Keratinocyte (primary cell): ENCODE results near the gene GLIPR1. TPM values are rescaled to one million over a fixed set of nuclear protein-coding genes. Genes with fewer than 3 reads are reported as not detected.
"Not testable (repeated sequence)": the region's sequence is repeated elsewhere in the genome, so short reads cannot be mapped to it uniquely, and the experiment has no call there.

Experiments used
- DNase-seq: peaks from one replicate; pipeline ENCODE4 v3.0.0-alpha.2; 2011; ENCODE audit warnings: low read depth, missing footprints, low spot score
- FAIRE-seq: peaks from 2 replicates; lab custom pipeline; 2011; peaks lifted over from hg19 to GRCh38; lab: Jason Lieb, UNC
- H2AFZ ChIP-seq: 2 replicates; pipeline ENCODE4 v1.6.0; 2012; ENCODE audit warnings: low read length, control low read depth, inconsistent platforms; ENCODE audit not compliant: control insufficient read depth
- H3K27ac ChIP-seq: 2 replicates; pipeline ENCODE4 v1.5.1; 2011; ENCODE audit warnings: low read length; ENCODE audit not compliant: control insufficient read depth, insufficient read depth
- H3K27me3 ChIP-seq: 3 replicates; pipeline ENCODE4 v1.6.0; 2011; ENCODE audit warnings: low read length; ENCODE audit not compliant: control insufficient read depth, insufficient read depth; ENCODE audit errors: extremely low read depth
- H3K36me3 ChIP-seq, 2 experiments: 2 replicates in 1 of 2; 3 replicates in 1 of 2; pipeline ENCODE4 v1.5.1; 2011; ENCODE audit warnings: low read length in 2 of 2, mild to moderate bottlenecking in 1 of 2; ENCODE audit not compliant: control insufficient read depth in 2 of 2, insufficient read depth in 2 of 2; ENCODE audit errors: extremely low read depth in 1 of 2
- H3K4me1 ChIP-seq: 3 replicates; pipeline ENCODE4 v1.5.1; 2011; ENCODE audit warnings: low read length; ENCODE audit not compliant: control insufficient read depth, insufficient read depth; ENCODE audit errors: extremely low read depth
- H3K4me2 ChIP-seq: 3 replicates; pipeline ENCODE4 v1.6.0; 2011; ENCODE audit warnings: low read depth, low read length; ENCODE audit not compliant: control insufficient read depth, insufficient read depth; ENCODE audit errors: extremely low read depth
- H3K4me3 ChIP-seq, 3 experiments: fragments of 200-600 bp in 1 of 3; sonication (generic) in 1 of 3; 2 replicates in 2 of 3; 3 replicates in 1 of 3; pipeline ENCODE4 v1.5.1; 2011 to 2016; ENCODE audit warnings: low read length in 3 of 3, mild to moderate bottlenecking in 3 of 3, control low read depth in 2 of 3, inconsistent platforms in 1 of 3, low read depth in 1 of 3, mixed read lengths in 1 of 3, mixed run types in 1 of 3, moderate library complexity in 1 of 3; ENCODE audit not compliant: control insufficient read depth in 2 of 3, insufficient read depth in 2 of 3; ENCODE audit errors: extremely low read depth in 1 of 3
- H3K79me2 ChIP-seq: 2 replicates; pipeline ENCODE4 v1.6.0; 2012; ENCODE audit warnings: low read length; ENCODE audit not compliant: control insufficient read depth, insufficient read depth
- H3K9ac ChIP-seq: 3 replicates; pipeline ENCODE4 v1.6.0; 2011; ENCODE audit warnings: low read length; ENCODE audit not compliant: control insufficient read depth, insufficient read depth; ENCODE audit errors: extremely low read depth
- H3K9me1 ChIP-seq: 3 replicates; pipeline ENCODE4 v1.6.0; 2011; ENCODE audit warnings: low read length; ENCODE audit not compliant: control insufficient read depth, insufficient read depth; ENCODE audit errors: extremely low read depth
- H3K9me3 ChIP-seq: 2 replicates; pipeline ENCODE4 v1.5.1; 2012; ENCODE audit warnings: low read depth, low read length; ENCODE audit not compliant: control insufficient read depth
- H4K20me1 ChIP-seq: 3 replicates; pipeline ENCODE4 v1.6.0; 2011; ENCODE audit warnings: low read length; ENCODE audit not compliant: control insufficient read depth, insufficient read depth; ENCODE audit errors: extremely low read depth
- EZH2 ChIP-seq: IDR thresholded peaks from one replicate; pipeline ENCODE4 v1.6.1; 2012; ENCODE audit warnings: inconsistent platforms, mild to moderate bottlenecking, low read length, moderate library complexity
- dilution Hi-C: fragments of 300-500 bp; cut with MboI; formaldehyde crosslinking; loops from one replicate; pipeline ENCODE4 v1.7.0; 2020; ENCODE audit warnings: low sequenced_read_pairs; ENCODE audit not compliant: extremely low pct_ligation_motif_present
- polyA plus RNA-seq, 5 experiments: library from polyadenylated mRNA; depleted of rRNA in 3 of 5; stranded (reverse) in 3 of 5; stranded (forward) in 1 of 5; unstranded in 1 of 5; fragments of >200 nt; gene quantifications; 1 replicate in 1 of 5; 2 replicates in 3 of 5; 3 replicates in 1 of 5; pipeline versions ENCODE4 v1.2.1 to v1.2.3, GENCODE V29; 2011 to 2012; ENCODE audit warnings: missing spikeins in 2 of 5, low read depth in 1 of 5, low replicate concordance in 1 of 5
- TF ChIP-seq, protein P1 (sequence below), 3 experiments: IDR thresholded peaks in 1 of 3; conservative IDR thresholded peaks in 1 of 3; optimal IDR thresholded peaks in 1 of 3; 2 replicates in 2 of 3; 3 replicates in 1 of 3; pipeline versions ENCODE3 to v1.5.1; 2011; ENCODE audit warnings: low read length in 3 of 3, mild to moderate bottlenecking in 3 of 3, moderate library complexity in 2 of 3, control low read depth in 1 of 3, inconsistent platforms in 1 of 3; ENCODE audit not compliant: insufficient read depth in 2 of 3; ENCODE audit errors: extremely low read depth in 1 of 3

The GLIPR1 gene
- polyA plus RNA-seq, 1 donor (not counting 4 experiments of a cell fraction or from before 2014, with no cell fraction given) = 10.2 TPM

DNA sequence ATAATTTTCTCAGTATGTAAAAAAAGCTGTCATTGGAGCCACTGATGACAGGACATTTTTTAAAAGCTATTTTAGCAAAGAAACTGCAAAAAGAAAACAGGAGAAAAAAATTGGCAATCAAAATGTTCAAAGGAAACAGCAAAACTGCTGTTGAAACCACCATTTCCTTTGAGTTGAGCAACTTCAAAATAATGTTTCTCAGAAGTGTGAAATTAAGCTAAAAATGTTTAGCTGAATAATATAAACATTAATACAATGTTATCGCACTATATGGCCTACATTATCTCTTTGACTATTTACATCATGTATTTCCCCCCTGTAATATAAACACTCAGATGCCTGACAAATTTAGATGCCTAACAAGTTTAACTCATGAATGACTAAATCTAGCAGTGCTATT, 23.4 kb upstream of the GLIPR1 start:
- dilution Hi-C loops = no loop called here
- H3K27me3 ChIP-seq = no peaks in the 10 kb centered on the region
- H3K36me3 ChIP-seq = no peaks in the 10 kb centered on the region
- DNase-seq = no peak
- TF ChIP-seq, protein P1, sequence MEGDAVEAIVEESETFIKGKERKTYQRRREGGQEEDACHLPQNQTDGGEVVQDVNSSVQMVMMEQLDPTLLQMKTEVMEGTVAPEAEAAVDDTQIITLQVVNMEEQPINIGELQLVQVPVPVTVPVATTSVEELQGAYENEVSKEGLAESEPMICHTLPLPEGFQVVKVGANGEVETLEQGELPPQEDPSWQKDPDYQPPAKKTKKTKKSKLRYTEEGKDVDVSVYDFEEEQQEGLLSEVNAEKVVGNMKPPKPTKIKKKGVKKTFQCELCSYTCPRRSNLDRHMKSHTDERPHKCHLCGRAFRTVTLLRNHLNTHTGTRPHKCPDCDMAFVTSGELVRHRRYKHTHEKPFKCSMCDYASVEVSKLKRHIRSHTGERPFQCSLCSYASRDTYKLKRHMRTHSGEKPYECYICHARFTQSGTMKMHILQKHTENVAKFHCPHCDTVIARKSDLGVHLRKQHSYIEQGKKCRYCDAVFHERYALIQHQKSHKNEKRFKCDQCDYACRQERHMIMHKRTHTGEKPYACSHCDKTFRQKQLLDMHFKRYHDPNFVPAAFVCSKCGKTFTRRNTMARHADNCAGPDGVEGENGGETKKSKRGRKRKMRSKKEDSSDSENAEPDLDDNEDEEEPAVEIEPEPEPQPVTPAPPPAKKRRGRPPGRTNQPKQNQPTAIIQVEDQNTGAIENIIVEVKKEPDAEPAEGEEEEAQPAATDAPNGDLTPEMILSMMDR (optimal IDR thresholded peaks at IDR 0.05 in 1 of 3, IDR thresholded peaks at IDR 0.05 in 1 of 3, conservative IDR thresholded peaks at IDR 0.05 in 1 of 3; ENCODE audit: extremely low read depth in 1 of 3, insufficient read depth in 2 of 3, low read length in 3 of 3) = no peak
- no peak for TF ChIP-seq EZH2
- H3K4me1 ChIP-seq = no peaks in the 10 kb centered on the region
- H3K4me2 ChIP-seq = no peak overlapping the region
- peaks cover 2% of the 10 kb centered on the region for H3K9me3 ChIP-seq
- H3K9me1 ChIP-seq = no peaks in the 10 kb centered on the region
- no peaks in the 10 kb centered on the region for H3K79me2 ChIP-seq
- H4K20me1 ChIP-seq = no peaks in the 10 kb centered on the region
- no peak overlapping the region for H3K27ac ChIP-seq
- H3K4me3 ChIP-seq = no peak overlapping the region
- no peak for FAIRE-seq
- H3K9ac ChIP-seq = no peak overlapping the region
- no peak overlapping the region for H2AFZ ChIP-seq

DNA sequence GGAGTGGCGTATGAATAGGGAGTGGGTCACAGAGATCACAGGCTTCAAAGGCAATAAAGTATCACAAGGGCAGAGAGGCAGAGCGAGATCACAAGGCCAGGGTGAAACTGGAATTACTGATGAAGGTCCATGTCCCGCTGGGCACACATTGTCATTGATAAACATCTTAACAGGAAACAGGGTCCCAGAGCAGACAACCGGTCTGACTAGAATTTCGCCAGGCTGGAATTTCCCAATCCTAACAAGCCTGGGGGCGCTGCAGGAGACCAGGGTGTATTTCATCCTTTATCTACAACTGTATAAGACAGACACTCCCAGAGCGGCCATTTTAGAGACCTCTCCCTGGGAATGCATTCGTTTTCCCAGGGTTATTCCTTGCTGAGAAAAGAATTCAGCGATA, 22.7 kb upstream of the GLIPR1 start:
- FAIRE-seq, DNase-seq, H3K9me3 ChIP-seq, H3K27me3 ChIP-seq, H3K27ac ChIP-seq, H3K4me1 ChIP-seq, H3K4me3 ChIP-seq, H3K4me2 ChIP-seq, H2AFZ ChIP-seq, dilution Hi-C loops, H3K36me3 ChIP-seq, H4K20me1 ChIP-seq, H3K9me1 ChIP-seq, H3K79me2 ChIP-seq, H3K9ac ChIP-seq: not testable (repeated sequence)

DNA sequence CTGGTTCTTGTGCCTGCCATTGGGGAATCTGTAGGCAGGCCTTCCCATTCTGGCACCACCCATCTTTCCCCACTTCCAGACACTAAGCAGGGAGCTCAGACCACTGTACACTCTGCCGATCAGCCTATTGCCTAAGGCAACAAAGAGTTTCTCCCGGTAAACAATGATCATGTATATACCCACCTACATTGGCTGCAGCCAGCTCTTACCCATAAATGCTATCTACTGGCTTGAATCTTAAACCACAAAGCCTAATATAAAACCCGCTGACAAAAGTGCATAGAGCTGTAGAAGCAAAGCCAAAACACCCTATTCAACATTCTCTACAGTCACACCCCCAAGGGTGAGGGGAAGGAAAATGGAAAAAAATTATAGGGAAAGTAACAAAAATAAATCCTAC, 20.8 kb upstream of the GLIPR1 start:
- H3K9me1 ChIP-seq = no peaks in the 10 kb centered on the region
- H3K4me1 ChIP-seq = no peaks in the 10 kb centered on the region
- H3K9me3 ChIP-seq = peaks cover 2% of the 10 kb centered on the region
- no peaks in the 10 kb centered on the region for H3K27me3 ChIP-seq
- H3K79me2 ChIP-seq = no peaks in the 10 kb centered on the region
- dilution Hi-C loops = no loop called here
- TF ChIP-seq, protein P1 (optimal IDR thresholded peaks at IDR 0.05 in 1 of 3, IDR thresholded peaks at IDR 0.05 in 1 of 3, conservative IDR thresholded peaks at IDR 0.05 in 1 of 3; ENCODE audit: extremely low read depth in 1 of 3, insufficient read depth in 2 of 3, low read length in 3 of 3) = no peak
- no peak for TF ChIP-seq EZH2
- H4K20me1 ChIP-seq = no peaks in the 10 kb centered on the region
- H3K9ac ChIP-seq = no peak overlapping the region
- no peak overlapping the region for H2AFZ ChIP-seq
- H3K36me3 ChIP-seq = no peaks in the 10 kb centered on the region
- no peak overlapping the region for H3K4me2 ChIP-seq
- DNase-seq (no peak), FAIRE-seq (no peak)
- no peak overlapping the region for H3K27ac ChIP-seq
- no peak overlapping the region for H3K4me3 ChIP-seq
